Hepatic stellate cell (primary cell): ENCODE measurements around the gene ZNF280B.
A peak's percentile ranks its signal among the peaks of the same experiment; 100 is the strongest.
"Not testable (repeated sequence)": the region's sequence is repeated elsewhere in the genome, so short reads cannot be mapped to it uniquely, and the experiment has no call there.

Experiments
- DNase-seq: peaks from one replicate; pipeline ENCODE4 v3.0.0; 2011; ENCODE audit warnings: low spot score

ZNF280B gene

DNA sequence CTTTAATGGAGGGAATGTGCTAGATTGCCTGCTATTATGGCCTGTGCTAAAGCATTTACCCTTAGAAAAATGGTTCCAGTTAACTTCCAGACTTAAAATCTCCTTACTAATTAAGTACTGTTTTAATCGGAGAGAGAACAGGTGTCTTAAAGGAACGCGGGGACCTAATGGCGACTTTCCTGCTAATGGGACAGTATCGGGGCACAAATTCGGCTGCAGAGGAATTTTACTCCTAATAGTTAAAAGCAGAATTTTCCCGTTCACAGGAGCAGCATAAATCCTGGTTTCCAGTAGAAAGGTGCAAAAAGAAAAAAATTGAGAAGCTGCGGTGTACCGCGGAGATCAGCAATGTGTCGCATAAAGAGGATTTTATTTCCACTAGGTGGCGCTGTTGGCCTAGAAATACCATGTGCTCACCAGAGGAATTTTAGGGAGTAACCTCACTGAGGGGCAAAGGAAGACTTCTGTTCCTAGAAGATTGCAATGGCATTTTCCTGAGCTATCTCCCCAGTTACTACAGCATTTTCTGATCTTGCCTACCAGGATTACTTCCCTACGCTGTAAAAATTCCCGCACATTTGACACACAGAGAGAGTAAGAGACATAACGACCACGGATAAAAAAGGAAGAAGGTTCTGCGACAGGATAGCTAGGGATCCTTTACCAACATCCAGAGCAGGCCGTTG, 44.5 kb downstream of the ZNF280B start:
- DNase-seq = peak; percentile 27

GRCh38 chr22:22462813-22463567, 45.6 kb downstream of the ZNF280B start:
- DNase-seq = no peak

DNA sequence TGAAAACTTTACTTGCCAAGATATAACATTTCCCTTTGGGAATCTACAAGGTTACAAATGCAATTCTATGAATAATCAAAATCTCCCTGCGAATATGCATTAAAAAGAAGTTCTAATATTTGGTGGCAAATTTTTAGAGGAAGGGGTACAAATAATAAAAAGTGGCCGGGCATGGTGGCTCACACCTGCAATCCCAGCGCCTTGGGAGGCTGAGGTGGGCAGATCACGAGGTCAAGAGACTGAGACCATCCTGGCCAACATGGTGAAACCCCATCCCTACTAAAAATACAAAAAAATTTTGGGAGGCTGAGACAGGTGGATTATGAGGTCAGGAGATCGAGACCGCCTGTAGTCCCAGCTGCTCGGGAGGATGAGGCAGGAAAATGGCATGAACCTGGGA, 47.0 kb downstream of the ZNF280B start:
- DNase-seq = no peak

GRCh38 chr22:22461111-22461510, 47.4 kb downstream of the ZNF280B start:
- no peak for DNase-seq

GRCh38 chr22:22460635-22461034, 47.9 kb downstream of the ZNF280B start:
- DNase-seq = no peak

- no peak for DNase-seq
These were observed 48.5 kb downstream of the ZNF280B start for GRCh38 chr22:22460060-22460459.

- DNase-seq = no peak
These were observed 49.5 kb downstream of the ZNF280B start for GRCh38 chr22:22458896-22459588.

GRCh38 chr22:22458387-22458786, 50.2 kb downstream of the ZNF280B start:
- DNase-seq = no peak

- DNase-seq = no peak
These were observed 53.5 kb downstream of the ZNF280B start for GRCh38 chr22:22454997-22455396.

DNA sequence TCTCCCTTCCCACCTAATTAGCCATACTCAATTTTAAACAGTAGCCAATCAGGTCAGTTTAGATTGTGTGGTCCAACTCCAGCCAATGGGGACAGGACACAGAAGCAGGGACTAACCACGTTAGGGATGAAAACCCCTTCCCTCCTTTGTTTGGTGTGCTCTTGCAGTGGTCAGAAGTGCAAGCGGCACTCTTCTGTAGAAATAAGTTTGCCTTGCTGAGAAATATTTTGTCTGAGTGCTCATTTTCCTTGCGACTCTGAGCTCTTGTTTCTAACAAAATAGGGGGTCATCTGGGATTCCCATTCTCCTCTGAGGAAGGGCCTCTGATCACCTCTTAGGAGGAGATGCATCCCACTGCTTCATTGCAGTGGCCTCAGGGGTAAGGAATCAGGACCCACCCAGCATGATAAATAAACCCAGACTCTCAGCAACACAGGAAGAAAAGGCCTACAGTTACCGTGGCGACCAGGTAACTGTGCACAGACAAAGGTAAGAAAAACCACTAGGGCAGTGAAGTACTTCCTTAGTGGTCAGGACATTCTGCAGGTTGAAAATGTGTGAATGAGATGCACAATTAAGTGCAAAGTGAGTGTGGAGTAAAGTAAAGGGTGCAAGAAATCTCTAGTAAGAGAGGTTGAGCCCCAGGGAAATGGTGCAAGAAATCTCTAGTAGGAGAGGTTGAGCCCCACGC, 55.4 kb downstream of the ZNF280B start:
- no peak for DNase-seq

DNA sequence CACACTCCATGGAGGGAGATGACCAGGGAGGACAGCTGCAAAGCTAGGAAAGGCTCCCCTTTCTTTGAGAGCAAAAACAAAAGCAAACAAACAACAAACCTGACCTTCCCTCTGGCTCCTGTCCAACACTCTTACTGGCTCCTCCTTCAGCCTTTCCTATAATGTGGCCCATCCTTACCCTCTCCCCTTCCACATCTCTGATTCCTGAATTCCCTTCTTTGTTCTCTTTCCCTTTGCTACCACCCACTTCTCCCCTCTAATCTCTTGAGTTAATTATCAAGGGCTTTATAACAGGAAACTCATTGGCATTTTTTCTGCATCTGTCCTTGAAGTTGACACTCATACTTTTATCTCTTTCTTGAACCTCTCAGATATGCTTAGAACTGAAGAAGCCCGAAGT, 56.3 kb downstream of the ZNF280B start:
- DNase-seq = no peak

GRCh38 chr22:22450343-22450839, 58.2 kb downstream of the ZNF280B start:
- no peak for DNase-seq

DNA sequence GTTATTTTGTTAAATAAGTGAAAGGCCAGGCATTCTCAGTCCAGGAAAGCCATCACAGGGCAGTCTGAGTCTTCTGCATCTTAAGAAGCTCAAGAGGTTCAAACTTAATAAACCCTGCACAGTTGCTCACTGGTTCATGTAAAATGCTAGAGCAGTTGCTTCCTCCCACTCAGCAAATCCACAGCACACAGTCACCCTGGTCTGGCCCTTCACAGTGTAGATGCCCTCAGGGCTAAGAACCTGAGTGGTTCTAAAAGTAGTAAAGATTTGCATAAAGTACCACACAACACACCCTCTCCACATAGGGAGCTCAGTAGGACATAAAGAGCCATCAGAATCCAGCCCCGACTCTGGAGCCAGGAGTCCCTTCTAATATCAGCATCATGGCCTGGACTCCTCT, 58.7 kb downstream of the ZNF280B start:
- no peak for DNase-seq

- no peak for DNase-seq
These were observed 62.0 kb downstream of the ZNF280B start for GRCh38 chr22:22446517-22446916.

DNA sequence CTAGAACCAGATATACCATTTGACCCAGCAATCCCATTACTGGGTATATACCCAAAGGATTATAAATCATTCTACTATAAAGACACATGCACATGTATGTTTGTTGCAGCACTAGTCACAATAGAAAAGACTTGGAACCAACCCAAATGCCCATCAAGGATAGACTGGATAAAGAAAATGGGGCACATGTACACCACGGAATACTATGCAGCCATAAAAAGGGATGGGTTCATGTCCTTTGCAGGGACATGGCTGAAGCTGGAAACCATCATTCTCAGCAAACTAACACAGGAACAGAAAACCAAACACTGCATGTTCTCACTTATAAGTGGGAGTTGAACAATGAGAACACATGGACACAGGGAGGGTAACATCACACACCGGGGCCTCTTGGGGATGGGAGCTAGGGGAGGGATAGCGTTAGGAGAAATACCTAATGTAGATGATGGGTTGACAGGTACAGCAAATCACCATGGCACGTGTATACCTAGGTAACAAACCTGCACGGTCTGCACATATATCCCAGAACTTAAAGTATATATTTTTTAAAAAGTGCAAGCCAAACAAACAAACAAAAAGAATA, 64.4 kb downstream of the ZNF280B start:
- DNase-seq = not testable (repeated sequence)

DNA sequence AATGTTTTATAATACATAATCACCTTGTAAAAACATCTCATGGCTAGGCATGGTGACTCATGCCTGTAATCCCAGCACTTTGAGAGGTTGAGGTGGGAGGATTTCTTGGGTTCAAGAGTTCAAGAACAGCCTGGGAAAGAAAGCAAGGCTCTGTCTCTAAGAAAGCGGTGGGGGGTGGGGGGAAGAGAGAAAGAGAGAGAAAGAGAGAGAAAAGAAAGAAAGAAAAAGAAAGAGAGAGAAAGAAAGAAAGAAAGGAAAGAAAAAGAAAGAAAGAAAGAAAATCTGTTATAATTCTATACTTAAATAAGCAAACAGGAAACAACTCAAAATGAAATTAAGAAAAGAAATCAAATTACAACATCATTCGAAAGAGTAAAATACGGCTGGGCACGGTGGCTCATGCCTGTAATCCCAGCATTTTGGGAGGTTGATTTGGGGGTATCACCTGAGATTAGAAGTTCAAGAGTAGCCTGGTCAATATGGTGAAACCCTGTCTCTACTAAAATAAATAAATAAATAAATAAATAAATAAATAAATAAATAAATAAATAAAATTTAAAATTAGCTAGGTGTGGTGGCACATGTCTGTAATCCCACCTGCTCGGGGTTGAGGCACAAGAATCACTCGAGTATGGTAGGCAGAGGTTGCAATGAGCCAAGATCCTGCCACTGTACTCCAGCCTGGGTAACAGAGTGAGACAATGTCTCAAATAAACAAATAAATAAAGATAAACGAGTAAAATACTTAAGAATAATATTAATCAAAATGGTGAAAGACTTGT, 65.4 kb downstream of the ZNF280B start:
- no peak for DNase-seq

DNA sequence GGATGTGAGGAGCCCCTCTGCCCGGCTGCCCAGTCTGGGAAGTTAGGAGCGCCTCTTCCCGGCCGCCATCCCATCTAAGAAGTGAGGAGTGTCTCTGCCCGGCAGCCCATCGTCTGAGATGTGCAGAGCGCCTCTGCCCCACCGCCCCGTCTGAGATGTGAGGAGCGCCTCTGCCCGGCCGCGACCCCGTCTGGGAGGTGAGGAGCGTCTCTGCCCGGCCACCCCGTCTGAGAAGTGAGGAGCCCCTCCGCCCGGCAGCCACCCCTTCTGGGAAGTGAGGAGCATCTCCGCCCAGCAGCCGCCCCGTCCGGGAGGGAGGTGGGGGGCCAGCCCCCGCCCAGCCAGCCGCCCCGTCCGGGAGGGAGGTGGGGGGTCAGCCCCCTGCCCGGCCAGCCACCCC, 66.9 kb downstream of the ZNF280B start:
- DNase-seq = not testable (repeated sequence)

DNA sequence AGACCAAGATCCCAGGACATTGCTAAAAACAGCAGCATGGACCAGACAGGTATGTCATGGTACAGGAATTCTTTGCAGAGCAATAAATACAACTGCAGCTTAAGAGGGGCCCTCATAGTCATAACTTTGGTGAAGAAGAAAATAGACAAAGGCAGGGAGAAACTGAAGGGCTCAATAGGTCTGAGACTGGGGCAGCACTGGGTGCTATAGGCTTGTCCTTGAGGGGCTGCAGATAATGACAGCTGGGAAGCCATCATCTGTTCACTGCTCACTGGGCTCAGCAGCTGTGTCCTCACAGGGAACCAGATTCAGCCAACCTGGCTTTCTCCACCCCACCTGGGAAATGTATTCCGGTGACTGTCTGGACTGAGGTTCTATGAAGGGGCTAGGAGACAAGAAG, 68.4 kb downstream of the ZNF280B start:
- DNase-seq = no peak
